B cell (primary cell): ENCODE data around the gene AMIGO2. TPM values are rescaled to one million over a fixed set of nuclear protein-coding genes. Genes with fewer than 3 reads are reported as not detected.
"Not testable (repeated sequence)": the region's sequence is repeated elsewhere in the genome, so short reads cannot be mapped to it uniquely, and the experiment has no call there.

Experiments
- ATAC-seq: fragments of 200-7000 bp; cut with Tn5 transposase; one replicate; pipeline ENCODE4 v1.10.0; 2021; ENCODE audit warnings: low read depth, mild to moderate bottlenecking, moderate number of reproducible peaks, moderate library complexity
- CTCF ChIA-PET: fragments of 350-600 bp; sonication (Branson Sonifier 250); formaldehyde crosslinking; loops from one replicate; lab custom pipeline; 2021; ENCODE audit warnings: antibody characterized with exemption, inconsistent platforms; lab: Charles Lee
- POLR2A ChIA-PET: fragments of 350-600 bp; sonication (Branson Sonifier 250); formaldehyde crosslinking; loops from one replicate; lab custom pipeline; 2021; ENCODE audit warnings: antibody characterized with exemption; lab: Charles Lee
- DNase-seq: peaks from one replicate; pipeline ENCODE4 v3.0.0; 2013
- H2AFZ ChIP-seq: 2 replicates; pipeline ENCODE4 v1.6.1; 2012; ENCODE audit warnings: mild to moderate bottlenecking, low read depth, low read length; ENCODE audit not compliant: insufficient read depth, poor library complexity, severe bottlenecking
- H3K27ac ChIP-seq, 2 donors: 1 replicate in 1 of 2; 2 replicates in 1 of 2; pipeline ENCODE4 v1.5.1; 2012 to 2013; ENCODE audit warnings: low read length in 2 of 2, mild to moderate bottlenecking in 2 of 2, moderate library complexity in 1 of 2
- H3K27me3 ChIP-seq, 4 experiments: fragments of 200-600 bp in 1 of 4; sonication (generic) in 1 of 4; replicated peaks in 1 of 4; 1 replicate in 2 of 4; 2 replicates in 2 of 4; pipeline versions ENCODE4 v1.6.1 to v1.7.0; 2013 to 2016; ENCODE audit warnings: low read length in 3 of 4, mild to moderate bottlenecking in 2 of 4, mixed read lengths in 1 of 4, moderate library complexity in 1 of 4; ENCODE audit not compliant: insufficient read depth in 4 of 4, control insufficient read depth in 3 of 4; ENCODE audit errors: control extremely low read depth in 1 of 4
- H3K36me3 ChIP-seq, 2 experiments: replicated peaks in 1 of 2; 1 replicate in 1 of 2; 2 replicates in 1 of 2; pipeline versions ENCODE4 v1.6.1 to v1.7.1; 2013; ENCODE audit warnings: low read length in 1 of 2; ENCODE audit not compliant: insufficient read depth in 2 of 2, control insufficient read depth in 1 of 2; ENCODE audit errors: control extremely low read depth in 1 of 2, extremely low read depth in 1 of 2
- H3K4me1 ChIP-seq, 2 donors: fragments of 200-600 bp in 1 of 2; sonication (generic) in 1 of 2; 1 replicate in 1 of 2; 2 replicates in 1 of 2; pipeline versions ENCODE4 v1.5.1 to v1.6.1; 2013 to 2017; ENCODE audit warnings: low read length in 2 of 2; ENCODE audit not compliant: control insufficient read depth in 2 of 2, insufficient read depth in 2 of 2
- H3K4me2 ChIP-seq: replicated peaks from 2 replicates; pipeline ENCODE3; 2012; ENCODE audit warnings: mild to moderate bottlenecking, low read depth, low read length; ENCODE audit not compliant: poor library complexity, severe bottlenecking
- H3K4me3 ChIP-seq, 5 experiments: fragments of 200-600 bp in 1 of 5; sonication (generic) in 1 of 5; 1 replicate in 3 of 5; 2 replicates in 2 of 5; pipeline versions ENCODE4 v1.5.1 to v1.7.0; 2011 to 2016; ENCODE audit warnings: low read length in 4 of 5, mild to moderate bottlenecking in 4 of 5, low read depth in 2 of 5, control low read depth in 1 of 5, moderate library complexity in 1 of 5; ENCODE audit not compliant: insufficient read depth in 1 of 5; ENCODE audit errors: control extremely low read depth in 1 of 5, extremely low read depth in 1 of 5
- H3K79me2 ChIP-seq: fragments of 200-600 bp; sonication (generic); one replicate; pipeline ENCODE4 v1.6.0; 2016; ENCODE audit warnings: low read length; ENCODE audit not compliant: control insufficient read depth, insufficient read depth
- H3K9ac ChIP-seq: fragments of 200-600 bp; sonication (generic); 2 replicates; pipeline ENCODE4 v1.6.1; 2017; ENCODE audit warnings: mild to moderate bottlenecking, low read length, moderate library complexity
- H3K9me3 ChIP-seq, 3 donors: one replicate each; pipeline versions ENCODE4 v1.6.1 to v1.7.1; 2013; ENCODE audit warnings: low read length in 2 of 3; ENCODE audit not compliant: control insufficient read depth in 2 of 3, insufficient read depth in 1 of 3; ENCODE audit errors: control extremely low read depth in 1 of 3
- H4K20me1 ChIP-seq: 2 replicates; pipeline ENCODE4 v1.6.0; 2012; ENCODE audit warnings: mild to moderate bottlenecking, low read length; ENCODE audit not compliant: insufficient read depth, control insufficient read depth, poor library complexity, severe bottlenecking
- H3K27ac Mint-ChIP-seq: one replicate; pipeline ENCODE4 v1.8.0; 2021; ENCODE audit warnings: mixed read lengths
- H3K27me3 Mint-ChIP-seq: one replicate; pipeline ENCODE4 v1.8.0; 2021; ENCODE audit warnings: mixed read lengths
- H3K4me1 Mint-ChIP-seq: one replicate; pipeline ENCODE4 v1.8.0; 2021; ENCODE audit warnings: mixed read lengths
- H3K4me3 Mint-ChIP-seq: one replicate; pipeline ENCODE4 v1.8.0; 2021; ENCODE audit warnings: mixed read lengths
- H3K9me3 Mint-ChIP-seq: one replicate; pipeline ENCODE4 v1.8.0; 2022; ENCODE audit warnings: mixed read lengths; ENCODE audit not compliant: insufficient read depth
- CTCF ChIP-seq: fragments of 200-600 bp; IDR thresholded peaks from one replicate; pipeline ENCODE4 v1.8.0; 2022; ENCODE audit warnings: antibody characterized with exemption, mild to moderate bottlenecking
- EZH2 ChIP-seq: IDR thresholded peaks from 2 replicates; pipeline ENCODE4 v1.6.1; 2012; ENCODE audit warnings: borderline replicate concordance, low read depth, mild to moderate bottlenecking, moderate library complexity, low read length; ENCODE audit not compliant: insufficient read depth, poor library complexity, severe bottlenecking
- WGBS: methylation state at CpG from one replicate; pipeline ENCODE4 v1.1.5; 2013; ENCODE audit warnings: missing lambda C conversion rate; ENCODE audit not compliant: insufficient coverage; 5-methylcytosine and 5-hydroxymethylcytosine counted together
- intact Hi-C: fragments of 100-400 bp; cut with micrococcal nuclease; formaldehyde crosslinking; loops from one replicate; pipeline ENCODE4 v1.10.0; 2022
- polyA plus RNA-seq: library from polyadenylated mRNA; depleted of rRNA; stranded (reverse); fragments of >200 nt; gene quantifications from 2 replicates; pipeline ENCODE4 v1.2.3, GENCODE V29; 2012
- total RNA-seq, 2 donors: library from RNA; stranded (reverse); fragments of 120-200 nt in 1 of 2; gene quantifications; 1 replicate in 1 of 2; 2 replicates in 1 of 2; pipeline versions ENCODE4 v1.2.3 to v1.2.4, GENCODE V29; 2013 to 2022

The AMIGO2 gene
- total and polyA plus RNA-seq, 2 donors (not counting 1 experiment from before 2014, with no cell fraction given): 10.4 to 11.8 TPM

GRCh38 chr12:47120736-47121135, 41.0 kb upstream of the AMIGO2 start:
- Mint-ChIP-seq H3K9me3 (no peaks in the 10 kb centered on the region), H3K4me1 (peaks cover 7% of the 10 kb centered on the region), H3K4me3 (no peak overlapping the region), H3K27me3 (no peaks in the 10 kb centered on the region), H3K27ac (no peak overlapping the region)
- ChIA-PET CTCF (no interaction called here), POLR2A (no interaction called here)
- H3K9me3 ChIP-seq: no peaks in the 10 kb centered on the region
- H3K4me1 ChIP-seq: peaks cover 0 to 2% of the 10 kb centered on the region in 2 donors
- no peaks in the 10 kb centered on the region for H4K20me1 ChIP-seq
- no peak overlapping the region for H3K9ac ChIP-seq
- intact Hi-C loops: no loop called here
- H3K36me3 ChIP-seq: no peaks in the 10 kb centered on the region
- no peak overlapping the region for H3K4me2 ChIP-seq
- WGBS: no CpG with 5 or more reads among the region's 3 CpGs
- H3K4me3 ChIP-seq: no peak overlapping the region
- no peaks in the 10 kb centered on the region for H3K79me2 ChIP-seq
- H3K27ac ChIP-seq: no peak overlapping the region
- no peak overlapping the region for H2AFZ ChIP-seq
- DNase-seq (no peak), ATAC-seq (no peak)
- H3K27me3 ChIP-seq: no peaks in the 10 kb centered on the region
- TF ChIP-seq CTCF: no peak
- TF ChIP-seq EZH2: no peak

GRCh38 chr12:47117305-47117704, 37.5 kb upstream of the AMIGO2 start:
- H3K4me3 Mint-ChIP-seq, H3K9me3 ChIP-seq, H3K27me3 ChIP-seq, H3K27ac ChIP-seq, H4K20me1 ChIP-seq, ATAC-seq, H3K9me3 Mint-ChIP-seq, H3K9ac ChIP-seq, H3K27me3 Mint-ChIP-seq, intact Hi-C loops, H3K4me2 ChIP-seq, DNase-seq, POLR2A ChIA-PET, H3K4me3 ChIP-seq, H3K79me2 ChIP-seq, CTCF ChIA-PET, H2AFZ ChIP-seq, H3K4me1 Mint-ChIP-seq, H3K27ac Mint-ChIP-seq, H3K36me3 ChIP-seq, H3K4me1 ChIP-seq: not testable (repeated sequence)
- WGBS: no CpG with 5 or more reads among the region's 3 CpGs
